Ovary (tissue), 3 donors: ENCODE measurements around the gene PDIA2.

Source experiments
- CTCF ChIP-seq, 3 donors: fragments of 450-650 bp in 2 of 3; fragments of 200-600 bp in 1 of 3; IDR thresholded peaks; one replicate each; pipeline versions ENCODE4 v1.5.1 to v1.8.0; 2016 to 2022; ENCODE audit warnings: antibody characterized with exemption in 3 of 3, mild to moderate bottlenecking in 1 of 3
- EP300 ChIP-seq: sonication (generic); formaldehyde crosslinking; IDR thresholded peaks from one replicate; pipeline ENCODE4 v1.6.1; 2017; ENCODE audit warnings: antibody characterized with exemption
- POLR2A ChIP-seq: fragments of 450-650 bp; IDR thresholded peaks from one replicate; pipeline ENCODE4 v1.6.1; 2017; ENCODE audit warnings: antibody characterized with exemption, mild to moderate bottlenecking, moderate library complexity
- donor health status: DM: no; HTN: no; CAD: no.

- TF ChIP-seq CTCF (IDR thresholded peaks at IDR 0.05), result no peak
- no peak for TF ChIP-seq POLR2A
- TF ChIP-seq EP300, result no peak
Observed at GRCh38 chr16:253833-254232, 29.1 kb upstream of the PDIA2 start.
